CD4-positive, alpha-beta T cell treated with Interferon gamma for 1 hour (primary cell): ENCODE measurements around the gene OTC.

Source experiments
- DNase-seq: peaks from one replicate; pipeline ENCODE4 v3.0.0-alpha.2; 2020

Gene OTC

DNA sequence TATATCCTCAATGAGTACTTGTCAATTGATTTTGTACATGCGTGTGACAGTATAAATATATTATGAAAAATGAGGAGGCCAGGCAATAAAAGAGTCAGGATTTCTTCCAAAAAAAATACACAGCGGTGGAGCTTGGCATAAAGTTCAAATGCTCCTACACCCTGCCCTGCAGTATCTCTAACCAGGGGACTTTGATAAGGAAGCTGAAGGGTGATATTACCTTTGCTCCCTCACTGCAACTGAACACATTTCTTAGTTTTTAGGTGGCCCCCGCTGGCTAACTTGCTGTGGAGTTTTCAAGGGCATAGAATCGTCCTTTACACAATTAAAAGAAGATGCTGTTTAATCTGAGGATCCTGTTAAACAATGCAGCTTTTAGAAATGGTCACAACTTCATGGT, at the start of gene OTC:
Gene OTC, plus strand, starts transcription at position 243 of the 400 bp plus-strand sequence. Its CDS starts 93 bp downstream, at position 336.
- no peak for DNase-seq

GRCh38 chrX:38304010-38304409, 48.4 kb upstream of the OTC start:
- no peak for DNase-seq

- DNase-seq = no peak
Measured at GRCh38 chrX:38305971-38306370, 46.4 kb upstream of the OTC start.

DNA sequence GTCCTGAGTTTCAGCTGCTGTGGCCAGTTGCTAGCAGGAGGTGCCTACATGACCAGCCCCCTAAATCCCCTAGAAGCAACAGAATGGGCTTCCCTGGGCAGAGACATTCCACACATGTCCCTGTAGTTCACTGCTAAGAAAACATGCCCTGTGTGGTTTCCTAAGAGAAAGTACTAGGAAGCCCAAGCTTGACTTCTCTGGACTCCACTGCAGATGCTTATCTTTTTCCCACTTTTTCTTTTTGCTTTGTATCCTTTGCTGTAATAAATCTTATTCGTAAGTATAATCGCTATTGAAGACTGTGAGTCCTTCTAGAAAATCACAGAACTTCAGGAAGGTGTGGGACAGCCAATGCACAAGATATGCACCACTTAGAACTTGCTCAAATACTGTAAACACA, 40.7 kb upstream of the OTC start:
- DNase-seq = no peak

DNA sequence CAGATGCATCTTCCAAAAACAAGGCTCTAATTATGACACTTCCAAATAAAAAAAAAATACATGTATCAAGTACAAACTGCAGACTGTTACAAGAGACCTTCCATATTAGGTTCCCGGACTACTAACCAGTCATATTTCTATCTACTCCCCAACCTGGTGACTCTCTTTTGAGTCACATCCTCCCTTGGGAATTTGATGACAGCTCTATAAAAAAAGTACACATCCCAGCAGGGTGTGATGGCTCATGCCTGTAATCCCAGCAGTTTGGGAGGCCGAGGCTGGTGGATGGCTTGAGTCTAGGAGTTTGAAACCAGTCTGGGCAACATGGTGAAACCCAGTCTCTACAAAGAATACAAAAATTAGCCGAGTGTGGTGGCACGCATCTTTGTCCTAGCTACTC, 40.0 kb upstream of the OTC start:
- no peak for DNase-seq

GRCh38 chrX:38313190-38313589, 39.2 kb upstream of the OTC start:
- DNase-seq = no peak

- no peak for DNase-seq
Measured at GRCh38 chrX:38315186-38315585, 37.2 kb upstream of the OTC start.

DNA sequence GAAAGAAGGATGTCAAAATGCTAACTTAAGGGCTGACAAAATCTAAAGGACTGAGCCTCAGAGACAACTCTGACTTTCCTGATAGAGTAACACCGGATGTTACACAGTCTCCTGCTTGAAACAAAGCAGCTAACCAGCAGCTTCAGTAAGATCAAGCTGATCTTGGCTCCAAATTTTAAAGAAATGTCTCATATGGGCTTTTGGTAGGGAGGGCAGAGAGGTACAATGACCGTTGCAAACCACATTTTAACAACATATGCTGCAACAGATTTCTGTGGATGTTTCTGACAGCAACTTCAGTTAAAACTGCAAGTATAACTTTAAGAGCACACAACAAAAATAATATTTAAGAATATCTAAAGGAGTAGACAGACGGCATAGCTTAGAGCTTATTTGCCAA, 34.2 kb upstream of the OTC start:
- no peak for DNase-seq

GRCh38 chrX:38318606-38319005, 33.8 kb upstream of the OTC start:
- no peak for DNase-seq

DNA sequence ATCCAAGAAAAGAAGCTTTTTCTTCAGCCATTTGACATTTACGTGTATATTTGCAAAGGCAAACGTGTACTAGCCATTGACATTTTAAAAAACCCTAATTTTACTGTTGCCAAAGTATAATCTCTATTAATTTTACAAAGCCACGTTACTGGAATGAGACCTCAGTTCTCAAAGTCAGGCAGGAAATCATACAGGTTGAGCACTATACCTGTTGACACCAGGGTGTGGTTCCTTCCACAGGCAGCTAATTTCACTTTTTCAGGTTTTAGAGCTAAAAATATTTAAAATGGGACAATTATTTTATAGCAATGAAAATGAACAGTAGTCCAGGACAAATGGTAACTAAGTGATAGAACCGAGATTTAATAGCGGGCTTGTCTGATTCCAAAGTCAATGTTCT, 31.6 kb upstream of the OTC start:
- DNase-seq = no peak

DNA sequence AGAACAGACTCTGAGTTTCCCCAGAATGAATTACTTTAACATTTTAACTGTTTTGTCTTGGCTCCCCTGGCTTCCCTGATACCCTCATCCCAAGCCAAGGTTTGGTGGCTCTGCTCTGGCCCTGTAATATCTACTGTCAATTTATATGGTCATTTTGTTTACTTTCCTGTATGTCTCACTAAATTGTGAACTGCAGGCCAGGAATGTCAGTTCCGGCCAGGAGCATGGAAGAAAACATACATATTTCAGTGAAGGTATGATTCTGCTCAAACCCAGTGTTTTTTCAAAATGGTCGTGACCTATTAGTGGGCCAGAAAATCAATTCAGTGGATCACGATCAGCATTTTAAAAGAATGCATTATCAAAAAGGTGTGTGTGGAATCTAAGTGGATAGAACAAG, 26.3 kb upstream of the OTC start:
- no peak for DNase-seq

GRCh38 chrX:38327007-38327774, 25.2 kb upstream of the OTC start, which contains the start of gene RPGR:
Gene RPGR (minus strand): TSS chrX:38327509. CDS start chrX:38327367, 142 bp downstream.
- peak; percentile 94 for DNase-seq

- DNase-seq = no peak
Measured at GRCh38 chrX:38327775-38328081, 24.7 kb upstream of the OTC start.

DNA sequence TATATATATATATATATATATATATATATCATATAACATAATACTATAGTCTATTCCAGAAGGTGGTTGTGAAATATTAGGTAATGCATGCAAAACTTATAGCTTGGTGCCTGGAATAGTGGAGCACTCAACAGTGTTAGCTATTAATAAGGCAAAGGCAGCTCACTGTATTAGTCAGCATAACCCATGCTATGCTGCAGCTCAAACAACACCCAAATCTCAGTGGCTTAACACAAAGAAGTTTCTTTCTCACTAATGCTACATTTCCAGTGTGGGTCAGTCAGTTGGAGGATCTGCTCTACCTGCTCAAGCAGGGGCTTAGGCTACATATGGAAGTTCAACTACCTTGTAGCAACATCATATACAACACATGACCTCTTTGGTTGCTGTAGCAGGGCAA, 19.9 kb upstream of the OTC start:
- no peak for DNase-seq

- DNase-seq = no peak
Measured at GRCh38 chrX:38335382-38335781, 17.0 kb upstream of the OTC start.

- DNase-seq = no peak
Measured at GRCh38 chrX:38336538-38337240, 15.7 kb upstream of the OTC start.

DNA sequence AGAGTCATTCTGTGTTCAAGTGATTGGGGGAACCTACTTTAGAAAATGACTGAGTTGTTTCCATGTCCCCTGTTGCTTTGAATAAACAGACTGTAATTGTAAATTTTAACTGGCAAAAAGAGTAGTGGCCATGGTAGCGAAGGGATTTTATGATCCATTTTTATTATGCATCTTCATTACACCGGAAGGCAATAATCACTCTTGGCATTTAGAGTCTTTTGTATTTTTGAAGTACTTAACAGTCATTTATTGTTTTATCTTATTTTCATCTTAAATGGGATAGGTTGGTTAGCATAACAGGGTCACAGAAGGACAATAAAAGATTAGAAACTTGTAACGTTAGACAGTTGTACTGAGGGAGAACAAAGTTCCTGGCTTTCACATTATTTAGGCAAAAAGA, 11.0 kb upstream of the OTC start:
- DNase-seq = no peak

GRCh38 chrX:38342853-38343778, 9.3 kb upstream of the OTC start:
- DNase-seq = no peak

- DNase-seq = no peak
Measured at GRCh38 chrX:38346150-38346549, 6.3 kb upstream of the OTC start.

DNA sequence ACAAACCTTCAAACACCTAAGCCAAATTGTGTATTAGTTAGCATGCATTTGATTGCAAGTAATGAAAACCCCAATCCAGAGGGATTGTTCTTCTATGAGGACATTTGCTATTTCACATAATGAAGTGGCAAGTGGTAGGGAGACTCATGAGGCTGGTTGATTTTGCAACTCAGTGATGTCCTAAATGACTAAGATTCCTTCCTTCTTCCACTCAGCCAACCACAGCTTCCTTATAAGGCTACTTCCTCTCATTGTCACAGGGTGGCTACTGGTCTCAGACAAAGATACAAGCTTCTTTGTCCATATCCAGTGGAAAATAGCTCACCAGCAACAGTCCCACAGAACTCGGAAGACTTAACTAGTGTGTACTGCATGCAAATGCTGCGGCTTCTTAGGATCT, 5.3 kb upstream of the OTC start:
- DNase-seq = peak; percentile 6

GRCh38 chrX:38351346-38351745, 1.1 kb upstream of the OTC start:
- no peak for DNase-seq

GRCh38 chrX:38356401-38356800, 4.0 kb downstream of the OTC start:
- DNase-seq = no peak
